GM12878 (cell line): ENCODE measurements around the gene SIL1. TPM values are rescaled to one million over a fixed set of nuclear protein-coding genes. Genes with fewer than 3 reads are reported as not detected.

Source experiments
- ATAC-seq: fragments of 200-7000 bp; cut with Tn5 transposase; 3 replicates; pipeline ENCODE4 v1.9.1; 2020; ENCODE audit warnings: mild to moderate bottlenecking, moderate library complexity
- BruUV-seq: library from RNA; stranded (reverse); fragments of 400-500 nt; replicated peaks from 2 replicates; lab custom pipeline; 2021; lab: Mats Ljungman, UMichigan
- CTCF ChIA-PET: fragments of 300-600 bp; sonication (Branson Sonifier 250); formaldehyde crosslinking; extraction: SDS; loops from one replicate; lab custom pipeline; 2021; ENCODE audit warnings: inconsistent platforms; lab: Yijun Ruan, JAX
- POLR2A ChIA-PET: fragments of 350-600 bp; formaldehyde crosslinking; extraction: SDS; loops from one replicate; lab custom pipeline; 2021; ENCODE audit warnings: inconsistent platforms; lab: Charles Lee
- RAD21 ChIA-PET: fragments of 300-600 bp; sonication (Branson Sonifier 250); formaldehyde crosslinking; loops from one replicate; lab custom pipeline; 2023; ENCODE audit warnings: antibody characterized with exemption; ENCODE audit not compliant: unreplicated experiment; lab: Charles Lee
- SMC1A ChIA-PET: fragments of 300-600 bp; sonication (Branson Sonifier 250); formaldehyde crosslinking; loops from one replicate; lab custom pipeline; 2023; ENCODE audit not compliant: unreplicated experiment, uncharacterized antibody; lab: Charles Lee
- DNase-seq: peaks from one replicate; pipeline ENCODE4 v3.0.0-alpha.2; 2011; ENCODE audit warnings: low read depth, low spot score
- FAIRE-seq: peaks from 3 replicates; lab custom pipeline; 2011; peaks lifted over from hg19 to GRCh38; lab: Jason Lieb, UNC
- H2AFZ ChIP-seq: 2 replicates; pipeline ENCODE4 v1.6.0; 2011; ENCODE audit warnings: low read depth, low read length, control low read depth; ENCODE audit not compliant: control insufficient read depth
- H3K27ac ChIP-seq: 2 replicates; pipeline ENCODE4 v1.5.1; 2011; ENCODE audit warnings: control low read depth; ENCODE audit not compliant: control insufficient read depth, insufficient read depth
- H3K27me3 ChIP-seq, 2 experiments: replicated peaks in 1 of 2; 2 replicates each; pipeline versions ENCODE4 v1.6.0 to v1.6.1; 2011; ENCODE audit warnings: low read length in 1 of 2; ENCODE audit not compliant: control insufficient read depth in 2 of 2, insufficient read depth in 2 of 2
- H3K36me3 ChIP-seq, 2 experiments: 2 replicates each; pipeline ENCODE4 v1.5.1; 2011; ENCODE audit warnings: low read length in 1 of 2; ENCODE audit not compliant: control insufficient read depth in 2 of 2, insufficient read depth in 2 of 2
- H3K4me1 ChIP-seq: 2 replicates; pipeline ENCODE4 v1.6.1; 2011; ENCODE audit warnings: mild to moderate bottlenecking, low read length, moderate library complexity, mixed read lengths; ENCODE audit not compliant: control insufficient read depth, insufficient read depth
- H3K4me2 ChIP-seq: 2 replicates; pipeline ENCODE4 v1.6.0; 2011; ENCODE audit warnings: control low read depth; ENCODE audit not compliant: control insufficient read depth, insufficient read depth
- H3K4me3 ChIP-seq: fragments of 200-600 bp; sonication (generic); 2 replicates; pipeline ENCODE4 v1.5.1; 2016
- H3K79me2 ChIP-seq: 2 replicates; pipeline ENCODE4 v1.6.0; 2011; ENCODE audit warnings: low read length; ENCODE audit not compliant: control insufficient read depth, insufficient read depth
- H3K9ac ChIP-seq: 2 replicates; pipeline ENCODE4 v1.8.0; 2011; ENCODE audit warnings: low read length, control low read depth, mixed read lengths; ENCODE audit not compliant: control insufficient read depth, insufficient read depth
- H3K9me3 ChIP-seq: replicated peaks from 3 replicates; pipeline ENCODE4 v1.5.1; 2011; ENCODE audit warnings: mild to moderate bottlenecking, low read length; ENCODE audit not compliant: control insufficient read depth, insufficient read depth
- H4K20me1 ChIP-seq: 2 replicates; pipeline ENCODE4 v1.6.0; 2011; ENCODE audit not compliant: control insufficient read depth, insufficient read depth
- CEBPB ChIP-seq, 2 experiments: fragments of 150-350 bp in 1 of 2; IDR thresholded peaks; 2 replicates each; pipeline ENCODE4 v1.6.1; 2012 to 2014; ENCODE audit warnings: low read depth in 2 of 2, low read length in 2 of 2, borderline replicate concordance in 1 of 2, inconsistent platforms in 1 of 2
- CTCF ChIP-seq, 3 experiments: IDR thresholded peaks in 2 of 3; conservative IDR thresholded peaks in 1 of 3; 2 replicates each; pipeline ENCODE4 v1.5.1; 2011; ENCODE audit warnings: low read depth in 3 of 3, low read length in 3 of 3, mild to moderate bottlenecking in 3 of 3, control low read depth in 2 of 3, moderate library complexity in 2 of 3, inconsistent platforms in 1 of 3, mixed read lengths in 1 of 3; ENCODE audit not compliant: control insufficient read depth in 2 of 3, insufficient read depth in 1 of 3; ENCODE audit errors: extremely low read depth in 1 of 3
- MAX ChIP-seq: IDR thresholded peaks from 2 replicates; pipeline ENCODE4 v1.6.1; 2012; ENCODE audit warnings: low read depth, low read length, improper control_type of control experiment
- MYB ChIP-seq: fragments of 150-350 bp; IDR thresholded peaks from 2 replicates; pipeline ENCODE4 v1.6.1; 2014; ENCODE audit warnings: mild to moderate bottlenecking, low read depth, low read length, borderline replicate concordance
- NBN ChIP-seq: fragments of 450-650 bp; IDR thresholded peaks from 2 replicates; pipeline ENCODE4 v1.6.1; 2016
- NFXL1 ChIP-seq: fragments of 450-650 bp; IDR thresholded peaks from 2 replicates; pipeline ENCODE4 v1.6.1; 2017; ENCODE audit warnings: antibody characterized with exemption, mild to moderate bottlenecking, borderline replicate concordance
- POLR2A ChIP-seq: IDR thresholded peaks from 2 replicates; pipeline ENCODE4 v1.6.1; 2011; ENCODE audit warnings: low read depth, mild to moderate bottlenecking, low read length
- RAD21 ChIP-seq: IDR thresholded peaks from 2 replicates; pipeline ENCODE4 v1.6.1; 2011; ENCODE audit warnings: mild to moderate bottlenecking, low read depth, low read length, moderate library complexity; ENCODE audit not compliant: insufficient read depth
- WGBS: methylation state at CpG from one replicate; pipeline ENCODE4 v1.1.6; 2016; ENCODE audit warnings: low lambda C conversion rate; ENCODE audit not compliant: insufficient replicate concordance, insufficient coverage; ENCODE audit errors: missing lambda C conversion rate; 5-methylcytosine and 5-hydroxymethylcytosine counted together
- in situ Hi-C: fragments of 300-500 bp; cut with MboI; formaldehyde crosslinking; loops from 9 replicates; pipeline ENCODE4 v1.14.3; 2018; ENCODE audit warnings: mixed read lengths
- intact Hi-C: fragments of 100-400 bp; cut with micrococcal nuclease; formaldehyde crosslinking; loops from one replicate; pipeline ENCODE4 v1.14.2; 2022; ENCODE audit not compliant: unreplicated experiment
- polyA plus RNA-seq, 11 experiments: library from polyadenylated mRNA; depleted of rRNA in 4 of 11; unstranded in 6 of 11; stranded (reverse) in 5 of 11; fragments of >200 nt; fragmentation: Nextera tagmentation in 4 of 11; fragmentation: Illumina TruSeq in 1 of 11; extraction: Ambion mirVana in 4 of 11; extraction: Trizol in 1 of 11; gene quantifications; 1 replicate in 1 of 11; 2 replicates in 10 of 11; pipeline versions ENCODE4 v1.2.1 to v1.2.3, GENCODE V29; 2011 to 2016; ENCODE audit warnings: inconsistent platforms in 2 of 11, missing spikeins in 2 of 11, low read depth in 1 of 11
- total RNA-seq, 4 experiments: library from RNA; depleted of rRNA in 3 of 4; stranded (reverse); fragments of >200 nt in 3 of 4; fragmentation: Illumina TruSeq in 1 of 4; extraction: Trizol in 1 of 4; gene quantifications; 2 replicates each; pipeline versions ENCODE4 v1.2.1 to v1.2.3, GENCODE V29; 2013 to 2021

The SIL1 gene
- total and polyA plus RNA-seq, 10 of the 15 experiments (the other 5 are each of a cell fraction or from before 2014, with no cell fraction given): 4.1 to 49.8 (median 29.4) TPM

DNA sequence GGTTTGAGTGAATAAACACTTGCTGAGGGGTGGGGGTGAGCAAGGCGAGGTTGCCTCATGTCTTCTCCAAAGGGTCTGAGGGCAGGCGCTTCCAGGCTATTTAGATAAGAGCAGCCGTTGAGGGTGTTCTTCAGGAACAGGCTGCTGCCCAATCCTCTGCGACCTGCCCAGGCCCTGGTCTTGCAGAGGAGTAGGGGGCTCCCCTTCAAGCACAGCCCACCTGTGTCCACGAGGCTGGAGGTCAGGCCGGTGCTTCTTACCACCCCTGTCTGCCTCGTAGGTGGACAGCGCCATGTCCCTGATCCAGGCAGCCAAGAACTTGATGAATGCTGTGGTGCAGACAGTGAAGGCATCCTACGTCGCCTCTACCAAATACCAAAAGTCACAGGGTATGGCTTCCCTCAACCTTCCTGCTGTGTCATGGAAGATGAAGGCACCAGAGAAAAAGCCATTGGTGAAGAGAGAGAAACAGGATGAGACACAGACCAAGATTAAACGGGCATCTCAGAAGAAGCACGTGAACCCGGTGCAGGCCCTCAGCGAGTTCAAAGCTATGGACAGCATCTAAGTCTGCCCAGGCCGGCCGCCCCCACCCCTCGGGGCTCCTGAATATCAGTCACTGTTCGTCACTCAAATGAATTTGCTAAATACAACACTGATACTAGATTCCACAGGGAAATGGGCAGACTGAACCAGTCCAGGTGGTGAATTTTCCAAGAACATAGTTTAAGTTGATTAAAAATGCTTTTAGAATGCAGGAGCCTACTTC, 264.5 kb downstream of the SIL1 start (continued):
- TF ChIP-seq CEBPB (IDR thresholded peaks at IDR 0.05; ENCODE audit: borderline replicate concordance in 1 of 2, low read depth in 2 of 2, low read length in 2 of 2) (no peak), MYB (no peak), MAX (no peak), NFXL1 (no peak)

DNA sequence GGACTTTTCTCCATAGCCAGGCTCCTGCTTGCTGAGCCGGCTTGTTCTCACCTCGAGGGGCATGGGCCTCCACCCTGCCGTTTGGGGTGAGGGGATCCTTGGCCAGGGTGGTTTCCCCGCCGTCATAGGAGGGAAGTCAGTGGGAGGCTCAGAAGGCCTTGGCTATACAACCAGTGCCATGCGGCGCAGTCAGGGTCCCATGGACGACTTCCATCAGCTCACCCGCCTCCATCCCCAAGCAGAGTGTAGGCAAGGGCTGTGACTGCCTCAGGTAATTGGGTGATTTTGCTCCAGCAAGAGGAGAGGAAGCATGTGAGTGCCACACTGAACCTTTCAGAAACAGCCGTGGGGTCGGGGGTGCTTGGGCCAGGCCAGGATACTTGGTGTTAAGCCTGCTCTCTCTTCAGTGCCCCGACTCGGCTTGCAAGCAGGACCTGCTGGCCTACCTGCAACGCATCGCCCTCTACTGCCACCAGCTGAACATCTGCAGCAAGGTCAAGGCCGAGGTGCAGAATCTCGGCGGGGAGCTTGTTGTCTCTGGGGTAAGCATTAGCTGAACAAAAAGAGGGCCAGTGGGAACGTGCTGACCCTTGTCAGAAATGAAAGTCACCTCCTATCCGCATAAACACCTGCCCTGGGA, 265.9 kb downstream of the SIL1 start:
- Histone ChIP-seq H3K27ac (no peak overlapping the region), H3K4me1 (no peaks in the 10 kb centered on the region), H3K79me2 (no peaks in the 10 kb centered on the region), H2AFZ (no peak overlapping the region), H3K9ac (no peak overlapping the region), H3K27me3 (no peaks in the 10 kb centered on the region), H3K4me2 (no peak overlapping the region), H3K36me3 (peaks cover 16 to 28% of the 10 kb centered on the region in 2 experiments), H4K20me1 (no peaks in the 10 kb centered on the region), H3K4me3 (no peak overlapping the region), H3K9me3 (no peaks in the 10 kb centered on the region)
- intact Hi-C loops: no loop called here
- ChIA-PET RAD21 (no interaction called here), POLR2A (no interaction called here)
- WGBS: 95% methylated on average over 20 of the region's 20 CpGs
- in situ Hi-C loops: no loop called here
- DNase-seq: no peak
- no peak for ATAC-seq
- FAIRE-seq: no peak
- TF ChIP-seq POLR2A: peak; percentile 29; the same call in 1 of the 2 replicates
- TF ChIP-seq RAD21: 0 out of 2 replicates have a peak, but pooled peaks have one; percentile 13
- no peak for TF ChIP-seq NBN
- 0 out of 6 replicates have a peak, but pooled peaks of 1 of the 3 experiments have one; percentile 14 for TF ChIP-seq CTCF (IDR thresholded peaks at IDR 0.05 in 2 of 3, conservative IDR thresholded peaks at IDR 0.05 in 1 of 3; ENCODE audit: control insufficient read depth in 2 of 3, extremely low read depth in 1 of 3, insufficient read depth in 1 of 3, low read depth in 3 of 3, low read length in 3 of 3)
- TF ChIP-seq, all 136 proteins: peak for 3
- ChIA-PET SMC1A (no interaction called here), CTCF (interaction anchor here (1.4 kb wide), 1 partner anchor 143 kb away, joined by 4 read pairs; no protein-coding TSS in a partner anchor)
- BruUV-seq: no TSS peak
